ENCODE data around the gene NPDC1. TPM values are rescaled to one million over a fixed set of nuclear protein-coding genes. Genes with fewer than 3 reads are reported as not detected.
A peak's percentile ranks its signal among the peaks of the same experiment; 100 is the strongest.

NPDC1 gene
- total and polyA plus RNA-seq, 2 of the 8 experiments (the other 6 are each of a cell fraction or from before 2014, with no cell fraction given), result 26.2 to 44.1 TPM

GRCh38 chr9:137034709-137035506, 11.1 kb downstream of the NPDC1 start (continued):
- no peak for TF ChIP-seq POU5F1 (IDR thresholded peaks at IDR 0.05; ENCODE audit: low read depth, low read length)
- no peak for TF ChIP-seq CBX8 (IDR thresholded peaks at IDR 0.05; ENCODE audit: borderline replicate concordance, low read depth, low read length)
- no peak for TF ChIP-seq E2F6 (IDR thresholded peaks at IDR 0.05)
- peak; percentile 25; the same call in 1 of the 2 replicates for TF ChIP-seq GTF2F1 (IDR thresholded peaks at IDR 0.05; ENCODE audit: borderline replicate concordance, low read depth, low read length)
- TF ChIP-seq CBX5 (IDR thresholded peaks at IDR 0.05; ENCODE audit: low read depth, low read length), result no peak
- TF ChIP-seq, protein P1, sequence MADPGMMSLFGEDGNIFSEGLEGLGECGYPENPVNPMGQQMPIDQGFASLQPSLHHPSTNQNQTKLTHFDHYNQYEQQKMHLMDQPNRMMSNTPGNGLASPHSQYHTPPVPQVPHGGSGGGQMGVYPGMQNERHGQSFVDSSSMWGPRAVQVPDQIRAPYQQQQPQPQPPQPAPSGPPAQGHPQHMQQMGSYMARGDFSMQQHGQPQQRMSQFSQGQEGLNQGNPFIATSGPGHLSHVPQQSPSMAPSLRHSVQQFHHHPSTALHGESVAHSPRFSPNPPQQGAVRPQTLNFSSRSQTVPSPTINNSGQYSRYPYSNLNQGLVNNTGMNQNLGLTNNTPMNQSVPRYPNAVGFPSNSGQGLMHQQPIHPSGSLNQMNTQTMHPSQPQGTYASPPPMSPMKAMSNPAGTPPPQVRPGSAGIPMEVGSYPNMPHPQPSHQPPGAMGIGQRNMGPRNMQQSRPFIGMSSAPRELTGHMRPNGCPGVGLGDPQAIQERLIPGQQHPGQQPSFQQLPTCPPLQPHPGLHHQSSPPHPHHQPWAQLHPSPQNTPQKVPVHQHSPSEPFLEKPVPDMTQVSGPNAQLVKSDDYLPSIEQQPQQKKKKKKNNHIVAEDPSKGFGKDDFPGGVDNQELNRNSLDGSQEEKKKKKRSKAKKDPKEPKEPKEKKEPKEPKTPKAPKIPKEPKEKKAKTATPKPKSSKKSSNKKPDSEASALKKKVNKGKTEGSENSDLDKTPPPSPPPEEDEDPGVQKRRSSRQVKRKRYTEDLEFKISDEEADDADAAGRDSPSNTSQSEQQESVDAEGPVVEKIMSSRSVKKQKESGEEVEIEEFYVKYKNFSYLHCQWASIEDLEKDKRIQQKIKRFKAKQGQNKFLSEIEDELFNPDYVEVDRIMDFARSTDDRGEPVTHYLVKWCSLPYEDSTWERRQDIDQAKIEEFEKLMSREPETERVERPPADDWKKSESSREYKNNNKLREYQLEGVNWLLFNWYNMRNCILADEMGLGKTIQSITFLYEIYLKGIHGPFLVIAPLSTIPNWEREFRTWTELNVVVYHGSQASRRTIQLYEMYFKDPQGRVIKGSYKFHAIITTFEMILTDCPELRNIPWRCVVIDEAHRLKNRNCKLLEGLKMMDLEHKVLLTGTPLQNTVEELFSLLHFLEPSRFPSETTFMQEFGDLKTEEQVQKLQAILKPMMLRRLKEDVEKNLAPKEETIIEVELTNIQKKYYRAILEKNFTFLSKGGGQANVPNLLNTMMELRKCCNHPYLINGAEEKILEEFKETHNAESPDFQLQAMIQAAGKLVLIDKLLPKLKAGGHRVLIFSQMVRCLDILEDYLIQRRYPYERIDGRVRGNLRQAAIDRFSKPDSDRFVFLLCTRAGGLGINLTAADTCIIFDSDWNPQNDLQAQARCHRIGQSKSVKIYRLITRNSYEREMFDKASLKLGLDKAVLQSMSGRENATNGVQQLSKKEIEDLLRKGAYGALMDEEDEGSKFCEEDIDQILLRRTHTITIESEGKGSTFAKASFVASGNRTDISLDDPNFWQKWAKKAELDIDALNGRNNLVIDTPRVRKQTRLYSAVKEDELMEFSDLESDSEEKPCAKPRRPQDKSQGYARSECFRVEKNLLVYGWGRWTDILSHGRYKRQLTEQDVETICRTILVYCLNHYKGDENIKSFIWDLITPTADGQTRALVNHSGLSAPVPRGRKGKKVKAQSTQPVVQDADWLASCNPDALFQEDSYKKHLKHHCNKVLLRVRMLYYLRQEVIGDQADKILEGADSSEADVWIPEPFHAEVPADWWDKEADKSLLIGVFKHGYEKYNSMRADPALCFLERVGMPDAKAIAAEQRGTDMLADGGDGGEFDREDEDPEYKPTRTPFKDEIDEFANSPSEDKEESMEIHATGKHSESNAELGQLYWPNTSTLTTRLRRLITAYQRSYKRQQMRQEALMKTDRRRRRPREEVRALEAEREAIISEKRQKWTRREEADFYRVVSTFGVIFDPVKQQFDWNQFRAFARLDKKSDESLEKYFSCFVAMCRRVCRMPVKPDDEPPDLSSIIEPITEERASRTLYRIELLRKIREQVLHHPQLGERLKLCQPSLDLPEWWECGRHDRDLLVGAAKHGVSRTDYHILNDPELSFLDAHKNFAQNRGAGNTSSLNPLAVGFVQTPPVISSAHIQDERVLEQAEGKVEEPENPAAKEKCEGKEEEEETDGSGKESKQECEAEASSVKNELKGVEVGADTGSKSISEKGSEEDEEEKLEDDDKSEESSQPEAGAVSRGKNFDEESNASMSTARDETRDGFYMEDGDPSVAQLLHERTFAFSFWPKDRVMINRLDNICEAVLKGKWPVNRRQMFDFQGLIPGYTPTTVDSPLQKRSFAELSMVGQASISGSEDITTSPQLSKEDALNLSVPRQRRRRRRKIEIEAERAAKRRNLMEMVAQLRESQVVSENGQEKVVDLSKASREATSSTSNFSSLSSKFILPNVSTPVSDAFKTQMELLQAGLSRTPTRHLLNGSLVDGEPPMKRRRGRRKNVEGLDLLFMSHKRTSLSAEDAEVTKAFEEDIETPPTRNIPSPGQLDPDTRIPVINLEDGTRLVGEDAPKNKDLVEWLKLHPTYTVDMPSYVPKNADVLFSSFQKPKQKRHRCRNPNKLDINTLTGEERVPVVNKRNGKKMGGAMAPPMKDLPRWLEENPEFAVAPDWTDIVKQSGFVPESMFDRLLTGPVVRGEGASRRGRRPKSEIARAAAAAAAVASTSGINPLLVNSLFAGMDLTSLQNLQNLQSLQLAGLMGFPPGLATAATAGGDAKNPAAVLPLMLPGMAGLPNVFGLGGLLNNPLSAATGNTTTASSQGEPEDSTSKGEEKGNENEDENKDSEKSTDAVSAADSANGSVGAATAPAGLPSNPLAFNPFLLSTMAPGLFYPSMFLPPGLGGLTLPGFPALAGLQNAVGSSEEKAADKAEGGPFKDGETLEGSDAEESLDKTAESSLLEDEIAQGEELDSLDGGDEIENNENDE (IDR thresholded peaks at IDR 0.05; ENCODE audit: insufficient replicate concordance, low read length), result no peak
- TF ChIP-seq, protein P2, sequence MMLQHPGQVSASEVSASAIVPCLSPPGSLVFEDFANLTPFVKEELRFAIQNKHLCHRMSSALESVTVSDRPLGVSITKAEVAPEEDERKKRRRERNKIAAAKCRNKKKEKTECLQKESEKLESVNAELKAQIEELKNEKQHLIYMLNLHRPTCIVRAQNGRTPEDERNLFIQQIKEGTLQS (IDR thresholded peaks at IDR 0.05; ENCODE audit: insufficient read depth, low read depth, low read length), result no peak
- TF ChIP-seq RAD21 (IDR thresholded peaks at IDR 0.05 in 1 of 2, conservative IDR thresholded peaks at IDR 0.05 in 1 of 2; ENCODE audit: low read depth in 2 of 2, low read length in 2 of 2), result peak; percentile 87 to 90
